MM.1S (cell line): ENCODE data around the gene RD3L.

Experiments used
- DNase-seq: peaks from one replicate; pipeline ENCODE4 v3.0.0-alpha.2; 2015
- H2AFZ ChIP-seq: fragments of 300-600 bp; sonication (generic); 2 replicates; pipeline ENCODE4 v1.6.0; 2016; ENCODE audit warnings: antibody characterized with exemption, low read length
- H3F3A ChIP-seq: fragments of 300-600 bp; sonication (generic); 2 replicates; pipeline ENCODE4 v1.6.1; 2016; ENCODE audit warnings: mild to moderate bottlenecking, antibody characterized with exemption, low read length, moderate library complexity, mixed read lengths; ENCODE audit not compliant: insufficient read depth
- H3K27ac ChIP-seq: fragments of 300-600 bp; sonication (generic); 2 replicates; pipeline ENCODE4 v1.5.1; 2016; ENCODE audit warnings: mild to moderate bottlenecking, low read length
- H3K27me3 ChIP-seq: fragments of 300-600 bp; sonication (generic); replicated peaks from 2 replicates; pipeline ENCODE4 v1.6.0; 2016; ENCODE audit warnings: low read length; ENCODE audit not compliant: insufficient read depth
- H3K36me3 ChIP-seq: fragments of 300-600 bp; sonication (generic); replicated peaks from 2 replicates; pipeline ENCODE4 v1.6.1; 2016; ENCODE audit warnings: mild to moderate bottlenecking, low read length, mixed read lengths; ENCODE audit not compliant: insufficient read depth
- H3K4me1 ChIP-seq: fragments of 300-600 bp; sonication (generic); 2 replicates; pipeline ENCODE4 v1.6.1; 2016; ENCODE audit warnings: low read length, mixed read lengths
- H3K4me2 ChIP-seq: fragments of 300-600 bp; sonication (generic); 2 replicates; pipeline ENCODE4 v1.6.0; 2016; ENCODE audit warnings: low read depth, low read length
- H3K4me3 ChIP-seq: fragments of 300-600 bp; sonication (generic); 2 replicates; pipeline ENCODE4 v1.5.1; 2016; ENCODE audit warnings: low read length, mixed read lengths
- H3K79me2 ChIP-seq: fragments of 300-600 bp; sonication (generic); 2 replicates; pipeline ENCODE4 v1.6.1; 2016; ENCODE audit warnings: mixed run types, low read length, mixed read lengths
- H3K9ac ChIP-seq: fragments of 300-600 bp; sonication (generic); 2 replicates; pipeline ENCODE4 v1.6.1; 2016; ENCODE audit warnings: low read length, mixed read lengths
- H3K9me2 ChIP-seq: fragments of 300-600 bp; sonication (generic); replicated peaks from 2 replicates; pipeline ENCODE4 v1.6.1; 2016; ENCODE audit warnings: mild to moderate bottlenecking, low read length, mixed read lengths; ENCODE audit not compliant: insufficient read depth
- H3K9me3 ChIP-seq: fragments of 300-600 bp; sonication (generic); replicated peaks from 2 replicates; pipeline ENCODE4 v1.6.1; 2016; ENCODE audit warnings: mild to moderate bottlenecking, low read length, mixed read lengths; ENCODE audit not compliant: insufficient read depth
- H4K20me1 ChIP-seq: fragments of 300-600 bp; sonication (generic); 2 replicates; pipeline ENCODE4 v1.6.1; 2016; ENCODE audit warnings: mild to moderate bottlenecking, low read length, moderate library complexity, mixed read lengths; ENCODE audit not compliant: insufficient read depth
- CTCF ChIP-seq: fragments of 300-600 bp; sonication (generic); IDR thresholded peaks from 2 replicates; pipeline ENCODE4 v1.5.1; 2016; ENCODE audit warnings: antibody characterized with exemption, low read length, mixed read lengths
- EZH2 ChIP-seq: fragments of 300-600 bp; sonication (generic); optimal IDR thresholded peaks from 2 replicates; pipeline ENCODE3; 2017; ENCODE audit warnings: low read depth, mild to moderate bottlenecking, antibody characterized with exemption, low read length, mixed read lengths
- EZH2phosphoT487 ChIP-seq: fragments of 300-600 bp; sonication (generic); IDR thresholded peaks from 2 replicates; pipeline ENCODE4 v1.6.1; 2018; ENCODE audit warnings: antibody characterized with exemption, low read length

RD3L gene

GRCh38 chr14:103930051-103930604 is 12.2 kb downstream of the RD3L start:
- DNase-seq: no peak
- H3K4me3 ChIP-seq: no peak overlapping the region

GRCh38 chr14:103928011-103928890 is 14.1 kb downstream of the RD3L start, which contains the start of gene TDRD9:
TDRD9 (plus strand) TSS chr14:103928456; CDS start chr14:103928510, 54 bp downstream.
- Histone ChIP-seq H2AFZ (no peak within 1 kb of the TSS), H3K9me3 (no peaks in the 10 kb centered on the region), H3K4me2 (no peak within 1 kb of the TSS), H3K27ac (no peak within 1 kb of the TSS), H3K27me3 (peaks cover 8% of the 10 kb centered on the region; the same call in 1 of the 2 replicates), H3K4me1 (no peaks in the 10 kb centered on the region), H4K20me1 (no peaks in the 10 kb centered on the region), H3K9me2 (no peaks in the 10 kb centered on the region), H3F3A (no peaks in the 10 kb centered on the region), H3K36me3 (no peaks in the 10 kb centered on the region), H3K9ac (no peak within 1 kb of the TSS), H3K79me2 (no peaks in the 10 kb centered on the region), H3K4me3 (no peak within 1 kb of the TSS)
- no peak for DNase-seq
- TF ChIP-seq EZH2: no peak
- TF ChIP-seq EZH2phosphoT487: no peak
- no peak for TF ChIP-seq CTCF

More at GRCh38 chr14:103930051-103930604, 12.2 kb downstream of the RD3L start:
- no peak overlapping the region for H3K27ac ChIP-seq
- no peaks in the 10 kb centered on the region for H3K79me2 ChIP-seq
- H4K20me1 ChIP-seq: no peaks in the 10 kb centered on the region
- H3K27me3 ChIP-seq: no peaks in the 10 kb centered on the region
- H3K36me3 ChIP-seq: no peaks in the 10 kb centered on the region
- H3K4me1 ChIP-seq: no peaks in the 10 kb centered on the region
- no peak overlapping the region for H3K9ac ChIP-seq
- no peak overlapping the region for H2AFZ ChIP-seq
- H3K9me2 ChIP-seq: no peaks in the 10 kb centered on the region
- no peaks in the 10 kb centered on the region for H3F3A ChIP-seq
- H3K4me2 ChIP-seq: no peak overlapping the region
- TF ChIP-seq EZH2phosphoT487 (no peak), CTCF (no peak), EZH2 (no peak)
- H3K9me3 ChIP-seq: no peaks in the 10 kb centered on the region

GRCh38 chr14:103927566-103927965 is 14.8 kb downstream of the RD3L start:
- Histone ChIP-seq H2AFZ (no peak overlapping the region), H3K9ac (no peak overlapping the region), H3K4me1 (no peaks in the 10 kb centered on the region), H4K20me1 (no peaks in the 10 kb centered on the region), H3K27me3 (peaks cover 8% of the 10 kb centered on the region; the same call in 1 of the 2 replicates), H3K36me3 (no peaks in the 10 kb centered on the region), H3K9me3 (no peaks in the 10 kb centered on the region), H3F3A (no peaks in the 10 kb centered on the region), H3K9me2 (no peaks in the 10 kb centered on the region), H3K79me2 (no peaks in the 10 kb centered on the region), H3K4me2 (no peak overlapping the region), H3K27ac (no peak overlapping the region), H3K4me3 (no peak overlapping the region)
- TF ChIP-seq EZH2 (no peak), EZH2phosphoT487 (no peak), CTCF (no peak)
- no peak for DNase-seq
